HG02763 (cell line): ENCODE measurements around the gene SSTR5.

Experiments
- ATAC-seq: cut with Tn5 transposase; IDR thresholded peaks from one replicate; pipeline ENCODE4 v1.9.1; 2021; ENCODE audit warnings: mild to moderate bottlenecking, moderate library complexity; ENCODE audit not compliant: unreplicated experiment

Gene SSTR5

GRCh38 chr16:1121009-1121408 is 48.5 kb downstream of the SSTR5 start:
- ATAC-seq: no peak

- ATAC-seq: no peak
Measured at GRCh38 chr16:1121601-1122397, 49.3 kb downstream of the SSTR5 start.

- ATAC-seq: no peak
Measured at GRCh38 chr16:1122398-1122765, 49.8 kb downstream of the SSTR5 start.

- no peak for ATAC-seq
Measured at GRCh38 chr16:1123525-1124230, 51.1 kb downstream of the SSTR5 start.

- no peak for ATAC-seq
Measured at GRCh38 chr16:1124291-1124690, 51.7 kb downstream of the SSTR5 start.

GRCh38 chr16:1124795-1125194 is 52.2 kb downstream of the SSTR5 start:
- no peak for ATAC-seq

GRCh38 chr16:1125471-1125870 is 52.9 kb downstream of the SSTR5 start:
- no peak for ATAC-seq

GRCh38 chr16:1126044-1126443 is 53.5 kb downstream of the SSTR5 start:
- ATAC-seq: no peak

- no peak for ATAC-seq
Measured at GRCh38 chr16:1126586-1126985, 54.0 kb downstream of the SSTR5 start.

GRCh38 chr16:1127101-1127500 is 54.6 kb downstream of the SSTR5 start:
- ATAC-seq: no peak

- ATAC-seq: no peak
Measured at GRCh38 chr16:1127971-1128715, 55.6 kb downstream of the SSTR5 start.

GRCh38 chr16:1129106-1129960 is 56.8 kb downstream of the SSTR5 start:
- ATAC-seq: no peak

GRCh38 chr16:1130382-1130781 is 57.8 kb downstream of the SSTR5 start:
- no peak for ATAC-seq
